ENCODE measurements around the gene SPTAN1.
"Not testable (repeated sequence)": the region's sequence is repeated elsewhere in the genome, so short reads cannot be mapped to it uniquely, and the experiment has no call there.

SPTAN1 gene

GRCh38 chr9:128552153-128552743, at the start of gene SPTAN1:
SPTAN1 (plus strand) TSS chr9:128552587; CDS start chr9:128566741, 14,154 bp downstream.
- peak; percentile 91 for DNase-seq (ENCODE audit: low spot score)

- peak; percentile 67 for DNase-seq (ENCODE audit: low spot score)
Measured at GRCh38 chr9:128503415-128503825, 49.0 kb upstream of the SPTAN1 start.

- DNase-seq (ENCODE audit: low spot score) = peak; percentile 1
Measured at GRCh38 chr9:128503870-128504269, 48.5 kb upstream of the SPTAN1 start.

GRCh38 chr9:128504485-128505413, 47.6 kb upstream of the SPTAN1 start, which contains the start of gene GLE1:
GLE1 (plus strand) TSS chr9:128504719; CDS start chr9:128504806, 87 bp downstream.
- peak; percentile 93 for DNase-seq (ENCODE audit: low spot score)

- no peak for DNase-seq (ENCODE audit: low spot score)
Measured at GRCh38 chr9:128505414-128505765, 47.0 kb upstream of the SPTAN1 start.

GRCh38 chr9:128505906-128506305, 46.5 kb upstream of the SPTAN1 start:
- DNase-seq (ENCODE audit: low spot score) = not testable (repeated sequence)

- no peak for DNase-seq (ENCODE audit: low spot score)
Measured at GRCh38 chr9:128512820-128513219, 39.6 kb upstream of the SPTAN1 start.

- no peak for DNase-seq (ENCODE audit: low spot score)
Measured at GRCh38 chr9:128521956-128522355, 30.4 kb upstream of the SPTAN1 start.

GRCh38 chr9:128523199-128523925, 29.0 kb upstream of the SPTAN1 start:
- DNase-seq (ENCODE audit: low spot score) = no peak

GRCh38 chr9:128526720-128527119, 25.7 kb upstream of the SPTAN1 start:
- DNase-seq (ENCODE audit: low spot score) = no peak

GRCh38 chr9:128528445-128529160, 23.8 kb upstream of the SPTAN1 start:
- DNase-seq (ENCODE audit: low spot score) = peak; percentile 42

GRCh38 chr9:128529191-128529590, 23.2 kb upstream of the SPTAN1 start:
- no peak for DNase-seq (ENCODE audit: low spot score)

- DNase-seq (ENCODE audit: low spot score) = no peak
Measured at GRCh38 chr9:128532581-128532980, 19.8 kb upstream of the SPTAN1 start.

GRCh38 chr9:128540634-128541360, 11.6 kb upstream of the SPTAN1 start:
- no peak for DNase-seq (ENCODE audit: low spot score)

- no peak for DNase-seq (ENCODE audit: low spot score)
Measured at GRCh38 chr9:128546504-128546903, 5.9 kb upstream of the SPTAN1 start.

GRCh38 chr9:128548876-128549275, 3.5 kb upstream of the SPTAN1 start:
- DNase-seq (ENCODE audit: low spot score) = no peak

GRCh38 chr9:128550226-128550625, 2.2 kb upstream of the SPTAN1 start:
- no peak for DNase-seq (ENCODE audit: low spot score)

GRCh38 chr9:128550770-128551656, 1.4 kb upstream of the SPTAN1 start:
- no peak for DNase-seq (ENCODE audit: low spot score)

GRCh38 chr9:128551657-128552152, 682 bp upstream of the SPTAN1 start:
- no peak for DNase-seq (ENCODE audit: low spot score)
